ENCODE measurements around the gene DPH3. TPM values are rescaled to one million over a fixed set of nuclear protein-coding genes. Genes with fewer than 3 reads are reported as not detected.
"Not testable (repeated sequence)": the region's sequence is repeated elsewhere in the genome, so short reads cannot be mapped to it uniquely, and the experiment has no call there.

The DPH3 gene
- total RNA-seq (2014; rRNA removed; shearing (Covaris generic)), result 15.7 and 19.6 TPM in 2 replicates
- 27.2 and 29.3 TPM in 2 replicates for polyA plus RNA-seq (2015; cell fraction: cytosol; rRNA removed)
- 7.7 and 8.5 TPM in 2 replicates for polyA plus RNA-seq (2015; cell fraction: nucleus; rRNA removed)

- peak; percentile 98 for DNase-seq (ENCODE audit: low read depth)
These were observed at the start of gene DPH3, which contains the start of gene OXNAD1 for GRCh38 chr3:16264708-16265454. Gene DPH3, minus strand, starts transcription at chr3:16264943. Its CDS starts 67 bp downstream, at chr3:16264876. Gene OXNAD1, plus strand, starts transcription at chr3:16265212. Its CDS starts 5,741 bp downstream, at chr3:16270953.

GRCh38 chr3:16313886-16314645 is 49.3 kb upstream of the DPH3 start:
- no peak for DNase-seq (ENCODE audit: low read depth)

- peak; percentile 55 for DNase-seq (ENCODE audit: low read depth)
These were observed 47.3 kb upstream of the DPH3 start for GRCh38 chr3:16311960-16312451.

GRCh38 chr3:16310486-16310885 is 45.7 kb upstream of the DPH3 start:
- not testable (repeated sequence) for DNase-seq (ENCODE audit: low read depth)

GRCh38 chr3:16309558-16309957 is 44.8 kb upstream of the DPH3 start:
- DNase-seq (ENCODE audit: low read depth), result peak; percentile 87

GRCh38 chr3:16308727-16309126 is 44.0 kb upstream of the DPH3 start:
- DNase-seq (ENCODE audit: low read depth), result no peak

- no peak for DNase-seq (ENCODE audit: low read depth)
These were observed 43.2 kb upstream of the DPH3 start for GRCh38 chr3:16307832-16308531.

- DNase-seq (ENCODE audit: low read depth), result no peak
These were observed 40.4 kb upstream of the DPH3 start for GRCh38 chr3:16305111-16305541.

- no peak for DNase-seq (ENCODE audit: low read depth)
These were observed 39.6 kb upstream of the DPH3 start for GRCh38 chr3:16304061-16305010.

GRCh38 chr3:16303037-16303575 is 38.4 kb upstream of the DPH3 start:
- no peak for DNase-seq (ENCODE audit: low read depth)

GRCh38 chr3:16302082-16302631 is 37.4 kb upstream of the DPH3 start:
- no peak for DNase-seq (ENCODE audit: low read depth)

- no peak for DNase-seq (ENCODE audit: low read depth)
These were observed 36.8 kb upstream of the DPH3 start for GRCh38 chr3:16301507-16301906.

- no peak for DNase-seq (ENCODE audit: low read depth)
These were observed 36.2 kb upstream of the DPH3 start for GRCh38 chr3:16300881-16301359.

- no peak for DNase-seq (ENCODE audit: low read depth)
These were observed 35.6 kb upstream of the DPH3 start for GRCh38 chr3:16300307-16300706.

- DNase-seq (ENCODE audit: low read depth), result no peak
These were observed 35.0 kb upstream of the DPH3 start for GRCh38 chr3:16299746-16300145.

GRCh38 chr3:16298891-16299290 is 34.1 kb upstream of the DPH3 start:
- DNase-seq (ENCODE audit: low read depth), result no peak

- DNase-seq (ENCODE audit: low read depth), result no peak
These were observed 33.5 kb upstream of the DPH3 start for GRCh38 chr3:16297997-16298885.

GRCh38 chr3:16295298-16295890 is 30.7 kb upstream of the DPH3 start:
- no peak for DNase-seq (ENCODE audit: low read depth)

All from HT1080 (cell line).